Regular cardiac myocyte (primary cell): Measurements from ENCODE around the gene PKMYT1. TPM values are rescaled to one million over a fixed set of nuclear protein-coding genes. Genes with fewer than 3 reads are reported as not detected.

Experiments used
- total RNA-seq: library from RNA; depleted of rRNA; stranded (reverse); fragments of >200 nt; gene quantifications from 2 replicates; pipeline ENCODE4 v1.2.3, GENCODE V29; 2014

Gene PKMYT1
- 0.56 and 12.8 TPM in 2 replicates for total RNA-seq

GRCh38 chr16:2980227-2981176 lies at the start of gene PKMYT1:
Gene PKMYT1 (minus strand): TSS chr16:2980446. CDS start chr16:2979657, 789 bp downstream.

DNA sequence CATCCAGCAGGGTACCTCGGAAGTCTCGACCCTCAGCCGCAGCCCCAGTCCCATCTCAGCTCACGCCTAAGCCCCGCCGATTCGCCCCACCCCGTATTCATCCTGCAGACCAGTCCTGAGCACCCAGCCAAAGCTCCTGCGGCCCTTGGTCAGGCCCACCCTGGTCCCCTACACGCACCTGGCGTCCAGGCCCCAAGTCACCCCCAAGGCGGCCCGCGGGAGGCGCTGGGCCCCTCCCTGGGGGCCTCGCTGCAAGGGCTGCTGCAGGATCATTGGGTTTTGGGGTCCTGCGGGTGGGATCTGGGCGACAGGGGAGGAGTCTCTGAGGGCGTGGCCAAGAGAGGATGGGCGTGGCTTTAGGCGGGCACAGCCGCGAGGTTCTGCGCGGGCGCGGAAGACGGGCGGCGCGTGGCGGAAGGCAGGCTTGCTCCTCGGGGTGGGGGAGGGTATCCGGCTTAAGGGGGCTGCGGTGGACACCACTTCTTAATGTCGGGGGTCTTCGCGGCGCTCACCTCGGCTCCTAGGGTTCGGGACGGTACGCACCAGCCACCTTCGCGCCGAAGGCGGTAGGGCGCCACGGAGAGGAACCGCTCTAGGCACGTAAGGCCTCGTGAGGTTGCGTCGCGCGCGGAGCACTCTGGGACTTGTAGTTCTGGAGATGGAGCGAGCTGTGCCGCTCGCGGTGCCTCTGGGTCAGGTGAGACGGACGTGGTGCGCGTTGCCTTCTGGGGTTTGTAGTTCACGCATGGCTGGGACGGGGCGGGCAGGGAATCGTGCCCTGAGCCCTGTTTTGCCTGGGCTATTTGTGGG lies 43.6 kb upstream of the PKMYT1 start, which contains the start of the genes HCFC1R1 and THOC6:
TSS of gene HCFC1R1 (minus strand) at position 274 of the 810 bp plus-strand sequence. CDS start at position 273, 1 bp downstream.
TSS of gene THOC6 (plus strand) at position 367 of the 810 bp plus-strand sequence. CDS start at position 659, 292 bp downstream.

DNA sequence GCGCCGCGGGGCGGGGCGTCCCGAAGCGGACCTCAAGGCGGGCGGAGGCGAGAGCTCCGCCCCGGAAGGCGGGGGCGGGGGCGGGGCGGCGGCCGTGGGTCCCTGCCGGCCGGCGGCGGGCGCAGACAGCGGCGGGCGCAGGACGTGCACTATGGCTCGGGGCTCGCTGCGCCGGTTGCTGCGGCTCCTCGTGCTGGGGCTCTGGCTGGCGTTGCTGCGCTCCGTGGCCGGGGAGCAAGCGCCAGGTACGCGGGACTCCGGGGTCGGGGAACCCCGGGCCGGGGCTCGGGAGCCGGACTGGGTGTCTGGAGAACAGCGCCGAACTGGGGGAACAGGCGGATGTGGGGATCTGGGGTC lies 40.0 kb upstream of the PKMYT1 start, which contains the start of gene TNFRSF12A:
TSS of gene TNFRSF12A (plus strand) at position 122 of the 357 bp plus-strand sequence. CDS start at position 152, 30 bp downstream.

GRCh38 chr16:3017794-3018506 lies 37.7 kb upstream of the PKMYT1 start, which contains the start of gene CLDN6:
Gene CLDN6 (minus strand): TSS chr16:3018183. CDS start chr16:3016021, 2,162 bp downstream.

GRCh38 chr16:3012828-3013420 lies 32.7 kb upstream of the PKMYT1 start, which contains the start of gene CLDN9:
Gene CLDN9 (plus strand): TSS chr16:3012923. CDS start chr16:3013363, 440 bp downstream.

DNA sequence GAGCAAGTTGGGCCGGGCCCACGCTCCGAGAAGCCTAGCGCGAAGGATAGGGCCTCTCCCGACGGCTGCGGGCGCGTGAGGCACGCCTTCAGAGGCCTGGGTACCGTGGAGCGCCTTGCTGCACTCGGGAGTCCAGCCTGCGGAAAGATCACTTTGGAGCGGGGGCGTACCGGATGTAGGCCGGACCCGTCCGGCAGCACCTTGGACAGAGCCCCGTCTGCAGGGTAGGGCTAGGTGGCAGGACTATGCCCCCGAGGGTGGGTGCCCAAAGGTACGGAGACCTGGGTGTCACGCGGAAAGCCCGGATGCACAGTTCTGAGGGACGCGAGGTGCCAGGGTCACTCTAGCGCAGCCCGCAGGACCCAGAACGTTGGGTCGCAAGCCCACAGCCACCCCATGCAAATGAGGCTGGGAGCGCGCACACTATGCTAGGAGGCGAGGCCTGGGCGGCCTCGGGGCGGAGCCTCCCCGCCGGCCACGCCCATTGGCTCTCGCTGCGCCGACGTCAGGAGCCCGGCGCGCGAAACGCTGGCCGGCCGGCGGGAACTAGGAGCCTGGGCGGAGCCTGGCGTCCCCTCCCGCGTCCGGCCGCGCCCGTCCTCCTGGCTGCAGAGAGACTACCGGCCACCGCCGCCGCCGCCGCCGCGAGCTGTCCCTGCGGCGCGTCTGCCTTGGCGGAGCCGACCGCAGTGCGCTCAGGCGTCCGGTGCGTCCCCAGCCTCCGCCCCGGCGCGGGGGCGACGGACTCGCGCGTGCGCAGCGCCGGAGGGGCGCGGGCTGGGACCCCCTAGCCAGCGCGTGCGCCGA lies 11.3 kb downstream of the PKMYT1 start, which contains the start of gene PAQR4:
TSS of gene PAQR4 (plus strand) at position 611 of the 807 bp plus-strand sequence. CDS start 327 bp downstream, outside the sequence.

DNA sequence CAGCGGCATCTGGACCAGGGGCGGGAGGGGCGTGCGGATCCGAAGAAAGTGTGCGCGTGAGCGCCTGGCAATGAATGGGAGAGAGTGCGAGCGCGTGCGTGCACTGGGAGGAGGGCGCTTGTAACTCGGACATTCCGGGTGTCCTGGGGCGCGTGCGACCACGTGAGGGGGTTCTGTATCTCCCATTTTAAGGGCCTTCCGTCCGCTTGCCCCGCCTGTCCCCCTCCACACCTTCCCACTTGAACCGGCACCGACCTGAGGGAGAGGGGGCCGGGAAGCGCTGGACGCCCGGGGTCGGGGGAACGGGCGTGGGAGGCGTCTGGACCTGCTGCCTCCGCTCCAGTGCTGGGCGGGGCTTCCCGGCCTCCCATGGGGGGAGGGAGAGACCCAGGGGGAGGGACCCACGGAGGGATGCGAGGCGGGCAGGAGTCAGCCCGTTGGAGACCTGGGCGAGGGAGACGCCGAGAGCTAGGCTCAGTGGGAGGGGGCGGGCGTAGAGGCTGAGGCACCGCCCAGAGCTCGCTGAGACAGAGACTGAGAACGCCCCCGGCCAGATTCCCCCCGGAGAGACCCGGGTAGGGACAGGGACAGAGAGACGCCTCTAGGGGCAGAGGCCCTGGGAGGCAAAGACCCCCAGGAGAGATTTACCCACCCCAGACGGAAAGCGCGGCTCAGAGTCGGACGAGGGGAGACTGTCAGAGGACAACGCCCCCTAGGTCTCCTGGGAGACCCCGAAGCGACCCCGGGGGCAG lies 16.3 kb downstream of the PKMYT1 start, which contains the start of gene KREMEN2:
TSS of gene KREMEN2 (plus strand) at position 553 of the 752 bp plus-strand sequence. CDS start 246 bp downstream, outside the sequence.

Other genes with a start within 250 kb of the PKMYT1 start
- 38.5 and 43.7 TPM in 2 replicates for gene SRRM2, start 227.8 kb downstream of the PKMYT1 start, total RNA-seq
- 323 and 366 TPM in 2 replicates for gene ELOB, start 203.2 kb downstream of the PKMYT1 start, total RNA-seq
- not detected in 2 replicates for gene PRSS33, start 192.9 kb downstream of the PKMYT1 start, total RNA-seq
- gene PRSS41, start 182.0 kb downstream of the PKMYT1 start, total RNA-seq, result not detected in 2 replicates
- 1.7 TPM in 2 replicates for gene PRSS21, start 163.2 kb downstream of the PKMYT1 start, total RNA-seq
- 2.5 and 3.8 TPM in 2 replicates for gene ZG16B, start 150.1 kb downstream of the PKMYT1 start, total RNA-seq
- gene PRSS22, start 122.3 kb downstream of the PKMYT1 start, total RNA-seq, result under 0.01 TPM in 1 of 2 replicates, not detected in the other
- gene FLYWCH2, start 97.2 kb downstream of the PKMYT1 start, total RNA-seq, result 45.1 and 91.6 TPM in 2 replicates
- gene FLYWCH1, start 68.5 kb downstream of the PKMYT1 start, total RNA-seq, result 38.3 and 41.2 TPM in 2 replicates
- gene KREMEN2, start 16.2 kb downstream of the PKMYT1 start, total RNA-seq, result under 0.01 TPM in 1 of 2 replicates, not detected in the other
- 1.7 and 8.1 TPM in 2 replicates for gene PAQR4, start 11.1 kb downstream of the PKMYT1 start, total RNA-seq
- not detected in 2 replicates for gene CLDN9, start 32.5 kb upstream of the PKMYT1 start, total RNA-seq
- gene CLDN6, start 37.7 kb upstream of the PKMYT1 start, total RNA-seq, result 0.19 TPM in 1 of 2 replicates, not detected in the other
- gene TNFRSF12A, start 39.9 kb upstream of the PKMYT1 start, total RNA-seq, result 258 and 401 TPM in 2 replicates
- 7.1 and 10.4 TPM in 2 replicates for gene HCFC1R1, start 43.5 kb upstream of the PKMYT1 start, total RNA-seq
- gene THOC6, start 43.6 kb upstream of the PKMYT1 start, total RNA-seq, result 18.0 and 30.1 TPM in 2 replicates
- gene BICDL2, start 56.5 kb upstream of the PKMYT1 start, total RNA-seq, result 0.38 and 0.56 TPM in 2 replicates
- under 0.01 TPM in 1 of 2 replicates, not detected in the other for gene MMP25, start 66.1 kb upstream of the PKMYT1 start, total RNA-seq
- gene IL32, start 85.2 kb upstream of the PKMYT1 start, total RNA-seq, result 7.1 and 32.4 TPM in 2 replicates
- not detected in 2 replicates for gene ZSCAN10, start 118.8 kb upstream of the PKMYT1 start, total RNA-seq
- gene ZNF205, start 132.1 kb upstream of the PKMYT1 start, total RNA-seq, result 12.5 and 13.8 TPM in 2 replicates
- gene ZNF213, start 154.6 kb upstream of the PKMYT1 start, total RNA-seq, result 5.1 and 5.9 TPM in 2 replicates
- gene OR1F1, start 207.8 kb upstream of the PKMYT1 start, total RNA-seq, result not detected in 2 replicates